Measurements from ENCODE around the gene OR4D2. TPM values are rescaled to one million over a fixed set of nuclear protein-coding genes. Genes with fewer than 3 reads are reported as not detected.
"Not testable (repeated sequence)": the region's sequence is repeated elsewhere in the genome, so short reads cannot be mapped to it uniquely, and the experiment has no call there.

OR4D2 gene
- polyA plus RNA-seq, 1 experiment, result not detected

DNA sequence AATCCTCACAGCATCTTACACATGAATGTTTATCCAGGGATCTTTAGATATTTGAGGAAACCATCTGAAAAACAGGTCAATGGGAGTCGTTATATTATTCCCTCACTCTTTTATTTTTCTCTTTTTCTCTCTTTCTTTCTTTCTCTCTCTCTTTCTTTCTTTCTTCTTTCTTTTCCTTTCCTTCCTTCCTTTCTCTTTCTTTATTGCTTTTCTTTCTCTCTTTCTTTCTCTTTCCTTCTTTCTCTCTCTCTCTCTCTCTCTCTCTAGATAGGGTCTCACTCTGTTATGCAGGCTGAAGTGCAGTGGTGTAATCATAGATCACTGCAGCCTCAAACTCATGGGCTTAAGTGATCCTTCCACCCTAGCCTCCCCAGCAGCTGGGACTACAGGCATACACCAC, 38.9 kb upstream of the OR4D2 start:
- Histone ChIP-seq H3K9me3 (ENCODE audit: control insufficient read depth, insufficient read depth, low read length) (no peaks in the 10 kb centered on the region), H3K27ac (ENCODE audit: low read depth, low read length) (no peak overlapping the region), H3K27me3 (ENCODE audit: control insufficient read depth, insufficient read depth, low read length) (peaks cover 3% of the 10 kb centered on the region), H3K4me3 (ENCODE audit: low read depth, low read length) (no peak overlapping the region)
- TF ChIP-seq, protein P1, sequence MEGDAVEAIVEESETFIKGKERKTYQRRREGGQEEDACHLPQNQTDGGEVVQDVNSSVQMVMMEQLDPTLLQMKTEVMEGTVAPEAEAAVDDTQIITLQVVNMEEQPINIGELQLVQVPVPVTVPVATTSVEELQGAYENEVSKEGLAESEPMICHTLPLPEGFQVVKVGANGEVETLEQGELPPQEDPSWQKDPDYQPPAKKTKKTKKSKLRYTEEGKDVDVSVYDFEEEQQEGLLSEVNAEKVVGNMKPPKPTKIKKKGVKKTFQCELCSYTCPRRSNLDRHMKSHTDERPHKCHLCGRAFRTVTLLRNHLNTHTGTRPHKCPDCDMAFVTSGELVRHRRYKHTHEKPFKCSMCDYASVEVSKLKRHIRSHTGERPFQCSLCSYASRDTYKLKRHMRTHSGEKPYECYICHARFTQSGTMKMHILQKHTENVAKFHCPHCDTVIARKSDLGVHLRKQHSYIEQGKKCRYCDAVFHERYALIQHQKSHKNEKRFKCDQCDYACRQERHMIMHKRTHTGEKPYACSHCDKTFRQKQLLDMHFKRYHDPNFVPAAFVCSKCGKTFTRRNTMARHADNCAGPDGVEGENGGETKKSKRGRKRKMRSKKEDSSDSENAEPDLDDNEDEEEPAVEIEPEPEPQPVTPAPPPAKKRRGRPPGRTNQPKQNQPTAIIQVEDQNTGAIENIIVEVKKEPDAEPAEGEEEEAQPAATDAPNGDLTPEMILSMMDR (IDR thresholded peaks at IDR 0.05; ENCODE audit: low read depth, low read length), result no peak
- no peak for DNase-seq (ENCODE audit: low read depth, low spot score)
- CTCF ChIA-PET, result no interaction called here
- POLR2A ChIA-PET, result no interaction called here

DNA sequence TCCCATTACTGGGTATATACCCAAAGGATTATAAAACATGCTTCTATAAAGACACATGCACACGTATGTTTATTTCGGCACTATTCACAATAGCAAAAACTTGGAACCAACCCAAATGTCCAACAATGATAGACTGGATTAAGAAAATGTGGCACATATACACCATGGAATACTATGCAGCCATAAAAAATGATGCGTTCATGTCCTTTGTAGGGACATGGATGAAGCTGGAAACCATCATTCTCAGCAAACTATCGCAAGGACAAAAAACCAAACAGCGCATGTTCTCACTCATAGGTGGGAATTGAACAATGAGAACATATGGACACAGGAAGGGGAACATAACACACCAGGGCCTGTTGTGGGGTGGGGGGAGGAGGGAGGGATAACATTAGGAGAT, 34.1 kb upstream of the OR4D2 start:
- DNase-seq (ENCODE audit: low read depth, low spot score); H3K9me3 ChIP-seq (ENCODE audit: control insufficient read depth, insufficient read depth, low read length); CTCF ChIA-PET; H3K27ac ChIP-seq (ENCODE audit: low read depth, low read length); H3K4me3 ChIP-seq (ENCODE audit: low read depth, low read length); POLR2A ChIA-PET: not testable (repeated sequence)
- peaks cover 10% of the 10 kb centered on the region for H3K27me3 ChIP-seq (ENCODE audit: control insufficient read depth, insufficient read depth, low read length)

DNA sequence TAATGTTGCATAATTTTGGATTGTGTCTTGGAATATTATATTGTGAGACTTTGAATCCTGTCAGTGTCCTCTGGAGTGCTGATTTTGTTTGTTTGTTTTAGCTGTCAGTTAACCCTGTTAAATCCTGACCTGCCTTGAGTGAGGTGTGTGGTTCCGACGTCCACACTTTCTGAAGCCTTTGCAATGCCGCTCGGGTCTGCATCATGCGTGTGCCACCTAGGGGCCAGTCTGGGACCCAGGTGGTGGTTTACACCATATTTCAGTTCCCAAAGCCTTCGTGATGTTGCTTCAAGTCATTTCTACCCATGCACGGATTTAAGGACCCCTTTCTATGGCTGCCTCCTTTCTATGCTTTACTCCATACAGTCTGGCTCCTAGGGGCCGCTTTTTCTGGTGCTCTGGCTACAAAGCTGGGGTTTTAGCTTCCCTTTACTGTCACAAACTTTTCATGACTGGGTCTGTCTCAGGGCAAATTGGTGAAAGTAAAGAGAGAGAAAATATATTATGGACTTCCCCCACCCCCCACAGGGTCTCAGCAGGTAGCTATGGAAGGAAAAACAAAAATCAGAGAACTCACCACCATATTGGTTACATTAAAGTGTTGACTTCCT, 30.0 kb upstream of the OR4D2 start:
- CTCF ChIA-PET, result interaction anchor here (0.6 to 0.7 kb wide), 2 partner anchors 11 to 118 kb away, joined by 3 read pairs; no protein-coding TSS in a partner anchor
- no peak overlapping the region for H3K27ac ChIP-seq (ENCODE audit: low read depth, low read length)
- POLR2A ChIA-PET, result no interaction called here
- H3K4me3 ChIP-seq (ENCODE audit: low read depth, low read length), result no peak overlapping the region
- no peaks in the 10 kb centered on the region for H3K9me3 ChIP-seq (ENCODE audit: control insufficient read depth, insufficient read depth, low read length)
- no peak for DNase-seq (ENCODE audit: low read depth, low spot score)
- TF ChIP-seq, protein P1 (IDR thresholded peaks at IDR 0.05; ENCODE audit: low read depth, low read length), result peak; percentile 38
- peaks cover 7% of the 10 kb centered on the region for H3K27me3 ChIP-seq (ENCODE audit: control insufficient read depth, insufficient read depth, low read length)

DNA sequence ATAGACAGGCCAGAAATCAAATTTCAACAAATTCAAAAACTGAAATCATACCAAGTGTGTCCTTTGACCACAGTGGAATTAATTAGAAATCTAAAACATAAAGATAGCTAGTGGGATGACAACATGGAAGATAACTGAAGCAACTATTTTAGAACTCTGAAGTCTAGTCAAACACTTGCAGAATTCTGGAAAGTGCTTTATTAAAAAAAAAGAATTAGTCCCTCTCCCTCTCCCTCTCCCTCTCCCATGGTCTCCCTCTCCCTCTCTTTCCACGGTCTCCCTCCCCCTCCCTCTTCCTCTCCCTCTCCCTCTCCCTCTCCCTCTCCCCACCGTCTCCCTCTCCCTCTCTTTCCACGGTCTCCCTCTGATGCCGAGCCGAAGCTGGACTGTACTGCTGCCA, 25.3 kb upstream of the OR4D2 start:
- no peak for DNase-seq (ENCODE audit: low read depth, low spot score)
- Histone ChIP-seq H3K9me3 (ENCODE audit: control insufficient read depth, insufficient read depth, low read length) (no peaks in the 10 kb centered on the region), H3K27ac (ENCODE audit: low read depth, low read length) (no peak overlapping the region), H3K27me3 (ENCODE audit: control insufficient read depth, insufficient read depth, low read length) (no peaks in the 10 kb centered on the region), H3K4me3 (ENCODE audit: low read depth, low read length) (no peak overlapping the region)
- POLR2A ChIA-PET, result no interaction called here
- CTCF ChIA-PET, result interaction anchor here (1.3 kb wide), 1 partner anchor 20 kb away, joined by 3 read pairs; no protein-coding TSS in a partner anchor
- TF ChIP-seq, protein P1 (IDR thresholded peaks at IDR 0.05; ENCODE audit: low read depth, low read length), result no peak

- POLR2A ChIA-PET; H3K9me3 ChIP-seq (ENCODE audit: control insufficient read depth, insufficient read depth, low read length); H3K27ac ChIP-seq (ENCODE audit: low read depth, low read length); H3K27me3 ChIP-seq (ENCODE audit: control insufficient read depth, insufficient read depth, low read length); H3K4me3 ChIP-seq (ENCODE audit: low read depth, low read length); CTCF ChIA-PET; DNase-seq (ENCODE audit: low read depth, low spot score): not testable (repeated sequence)
Measured at GRCh38 chr17:58143335-58143734, 23.4 kb upstream of the OR4D2 start.

DNA sequence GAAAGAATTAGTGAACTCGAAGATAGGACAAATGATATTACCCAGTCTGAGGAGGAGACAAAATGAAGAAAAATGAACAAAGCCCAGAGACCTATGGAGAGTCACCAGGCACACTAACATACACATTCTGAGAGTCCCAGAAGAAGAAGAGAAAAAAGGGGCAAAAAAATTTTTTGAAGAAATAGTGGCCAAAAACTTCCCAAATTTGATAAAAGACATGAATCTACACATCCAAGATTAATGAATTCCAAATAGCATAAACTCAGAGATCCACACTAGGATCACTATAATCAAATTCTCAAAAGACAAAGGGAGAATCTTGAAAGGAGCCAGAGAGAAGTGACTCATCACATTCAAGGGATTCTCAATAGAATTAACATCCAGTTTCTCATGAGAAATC, 22.0 kb upstream of the OR4D2 start:
- no peak for DNase-seq (ENCODE audit: low read depth, low spot score)
- H3K27me3 ChIP-seq (ENCODE audit: control insufficient read depth, insufficient read depth, low read length), result no peaks in the 10 kb centered on the region
- no peak overlapping the region for H3K27ac ChIP-seq (ENCODE audit: low read depth, low read length)
- no peaks in the 10 kb centered on the region for H3K9me3 ChIP-seq (ENCODE audit: control insufficient read depth, insufficient read depth, low read length)
- ChIA-PET POLR2A (no interaction called here), CTCF (no interaction called here)
- no peak overlapping the region for H3K4me3 ChIP-seq (ENCODE audit: low read depth, low read length)
- TF ChIP-seq, protein P1 (IDR thresholded peaks at IDR 0.05; ENCODE audit: low read depth, low read length), result no peak
